SK-N-SH (cell line): Measurements from ENCODE around the gene FLT3LG. TPM values are rescaled to one million over a fixed set of nuclear protein-coding genes. Genes with fewer than 3 reads are reported as not detected.

ENCODE experiments used
- CTCF ChIA-PET: fragments of 300-600, 350-600 bp; formaldehyde crosslinking; extraction: SDS; loops from one replicate; lab custom pipeline; 2021; lab: Yijun Ruan, JAX
- POLR2A ChIA-PET: fragments of 350-600 bp; sonication (Branson Sonifier 250); formaldehyde crosslinking; extraction: SDS; loops from one replicate; lab custom pipeline; 2020; ENCODE audit warnings: antibody characterized with exemption, inconsistent platforms; lab: Yijun Ruan, JAX
- DNase-seq: peaks from one replicate; pipeline ENCODE4 v3.0.0; 2012
- H2AFZ ChIP-seq: fragments of 200-600 bp; sonication (generic); 2 replicates; pipeline ENCODE4 v1.8.1; 2016; ENCODE audit warnings: antibody characterized with exemption, mild to moderate bottlenecking, low read depth
- H3F3A ChIP-seq: fragments of 200-600 bp; sonication (generic); replicated peaks from 2 replicates; pipeline ENCODE3; 2016; ENCODE audit warnings: antibody characterized with exemption, mild to moderate bottlenecking; ENCODE audit not compliant: insufficient read depth
- H3K27ac ChIP-seq, 2 experiments: fragments of 200-500 bp in 1 of 2; fragments of 200-600 bp in 1 of 2; sonication (Bioruptor generic) in 1 of 2; sonication (generic), shearing (Covaris generic) in 1 of 2; 2 replicates each; pipeline versions ENCODE4 v1.5.1 to v1.6.1; 2014 to 2016; ENCODE audit warnings: low read depth in 2 of 2, inconsistent platforms in 1 of 2, low read length in 1 of 2, mild to moderate bottlenecking in 1 of 2, mixed read lengths in 1 of 2
- H3K27me3 ChIP-seq: fragments of 200-600 bp; sonication (generic), shearing (Covaris generic); 2 replicates; pipeline ENCODE4 v1.6.1; 2016; ENCODE audit warnings: mixed run types; ENCODE audit not compliant: insufficient read depth
- H3K36me3 ChIP-seq, 2 experiments: fragments of 200-500 bp in 1 of 2; fragments of 200-600 bp in 1 of 2; sonication (Bioruptor generic) in 1 of 2; sonication (generic) in 1 of 2; replicated peaks in 1 of 2; 2 replicates each; pipeline versions ENCODE3 to v1.5.1; 2014 to 2016; ENCODE audit warnings: low read length in 1 of 2, mild to moderate bottlenecking in 1 of 2; ENCODE audit not compliant: insufficient read depth in 2 of 2, control insufficient read depth in 1 of 2
- H3K4me1 ChIP-seq, 2 experiments: fragments of 200-500 bp in 1 of 2; fragments of 200-600 bp in 1 of 2; sonication (Bioruptor generic) in 1 of 2; sonication (generic), shearing (Covaris generic) in 1 of 2; 2 replicates each; pipeline versions ENCODE4 v1.5.1 to v1.6.1; 2014 to 2016; ENCODE audit warnings: low read depth in 1 of 2, low read length in 1 of 2, mixed run types in 1 of 2; ENCODE audit not compliant: insufficient read depth in 2 of 2, control insufficient read depth in 1 of 2
- H3K4me2 ChIP-seq: fragments of 200-600 bp; sonication (generic), shearing (Covaris generic); 2 replicates; pipeline ENCODE4 v1.6.1; 2017; ENCODE audit warnings: mixed run types
- H3K4me3 ChIP-seq, 2 experiments: fragments of 200-500 bp in 1 of 2; fragments of 200-600 bp in 1 of 2; sonication (Bioruptor generic) in 1 of 2; sonication (generic), shearing (Covaris generic) in 1 of 2; 2 replicates each; pipeline versions ENCODE4 v1.5.1 to v1.8.1; 2014 to 2016; ENCODE audit warnings: low read depth in 2 of 2, inconsistent platforms in 1 of 2, low read length in 1 of 2, mild to moderate bottlenecking in 1 of 2, mixed read lengths in 1 of 2, moderate library complexity in 1 of 2
- H3K79me2 ChIP-seq: fragments of 200-600 bp; sonication (generic); 2 replicates; pipeline ENCODE4 v1.8.1; 2017; ENCODE audit warnings: mild to moderate bottlenecking; ENCODE audit not compliant: insufficient read depth
- H3K9ac ChIP-seq: fragments of 200-600 bp; sonication (generic); 2 replicates; pipeline ENCODE4 v1.6.1; 2017; ENCODE audit warnings: mixed run types
- H3K9me2 ChIP-seq: fragments of 200-600 bp; sonication (generic); 2 replicates; pipeline ENCODE4 v1.6.1; 2017; ENCODE audit warnings: mixed run types
- H3K9me3 ChIP-seq: fragments of 200-600 bp; sonication (generic); 2 replicates; pipeline ENCODE4 v1.6.1; 2017; ENCODE audit warnings: mixed run types, mild to moderate bottlenecking, moderate library complexity
- H4K20me1 ChIP-seq: fragments of 200-600 bp; sonication (generic); 2 replicates; pipeline ENCODE4 v1.6.1; 2017; ENCODE audit warnings: mild to moderate bottlenecking, mixed run types; ENCODE audit not compliant: insufficient read depth
- CTCF ChIP-seq: fragments of 200-600 bp; sonication (generic); IDR thresholded peaks from 2 replicates; pipeline ENCODE4 v1.6.1; 2017; ENCODE audit warnings: antibody characterized with exemption, mild to moderate bottlenecking, moderate library complexity
- ELF1 ChIP-seq: IDR thresholded peaks from 2 replicates; pipeline ENCODE4 v1.4.0; 2012
- EZH2phosphoT487 ChIP-seq: fragments of 200-600 bp; sonication (generic); IDR thresholded peaks from 2 replicates; pipeline ENCODE4 v1.6.1; 2017; ENCODE audit warnings: low read depth, mixed run types, mild to moderate bottlenecking, antibody characterized with exemption, moderate library complexity, borderline replicate concordance
- FOSL2 ChIP-seq: IDR thresholded peaks from 2 replicates; pipeline ENCODE4 v1.4.0; 2012; ENCODE audit warnings: low read depth, mild to moderate bottlenecking, moderate library complexity, borderline replicate concordance
- FOXJ3 ChIP-seq: sonication (generic); formaldehyde crosslinking; IDR thresholded peaks from 2 replicates; pipeline ENCODE4 v1.5.1; 2020; ENCODE audit warnings: mild to moderate bottlenecking, missing genetic modification reagents
- FOXM1 ChIP-seq: IDR thresholded peaks from 2 replicates; pipeline ENCODE4 v1.4.0; 2012; ENCODE audit warnings: low read depth, mild to moderate bottlenecking
- GABPA ChIP-seq: IDR thresholded peaks from 2 replicates; pipeline ENCODE4 v1.4.0; 2012; ENCODE audit warnings: low read depth, mild to moderate bottlenecking
- JUND ChIP-seq: IDR thresholded peaks from 2 replicates; pipeline ENCODE4 v1.4.0; 2012
- MEF2A ChIP-seq: IDR thresholded peaks from 2 replicates; pipeline ENCODE4 v1.4.0; 2012; ENCODE audit warnings: low read depth, borderline replicate concordance
- NRF1 ChIP-seq: IDR thresholded peaks from 2 replicates; pipeline ENCODE4 v1.6.1; 2012; ENCODE audit warnings: low read depth, mild to moderate bottlenecking, low read length
- RAD21 ChIP-seq: IDR thresholded peaks from 2 replicates; pipeline ENCODE4 v1.6.1; 2012; ENCODE audit warnings: mild to moderate bottlenecking, low read length
- SIN3A ChIP-seq: IDR thresholded peaks from 2 replicates; pipeline ENCODE4 v1.6.1; 2012; ENCODE audit warnings: low read depth, mild to moderate bottlenecking, low read length, moderate library complexity, borderline replicate concordance
- SMC3 ChIP-seq: IDR thresholded peaks from 2 replicates; pipeline ENCODE4 v1.6.1; 2012; ENCODE audit warnings: low read depth, low read length, improper control_type of control experiment
- TCF12 ChIP-seq: IDR thresholded peaks from 2 replicates; pipeline ENCODE4 v1.4.0; 2012
- USF1 ChIP-seq: IDR thresholded peaks from 2 replicates; pipeline ENCODE4 v1.4.0; 2012; ENCODE audit warnings: low read depth, borderline replicate concordance
- YY1 ChIP-seq: IDR thresholded peaks from 2 replicates; pipeline ENCODE4 v1.4.0; 2012; ENCODE audit warnings: low read depth, mild to moderate bottlenecking
- ZBTB33 ChIP-seq: IDR thresholded peaks from 2 replicates; pipeline ENCODE4 v1.4.0; 2012; ENCODE audit warnings: low read depth, borderline replicate concordance
- WGBS: methylation state at CpG from one replicate; pipeline ENCODE4 v1.1.6; 2017; ENCODE audit warnings: low lambda C conversion rate; 5-methylcytosine and 5-hydroxymethylcytosine counted together
- polyA plus RNA-seq, 3 experiments: library from polyadenylated mRNA; depleted of rRNA; stranded (reverse); fragments of >200 nt; gene quantifications; 2 replicates each; pipeline ENCODE4 v1.2.3, GENCODE V29; 2012
- TF ChIP-seq, protein P1 (sequence below): fragments of 150-350 bp; IDR thresholded peaks from 2 replicates; pipeline ENCODE4 v1.6.1; 2016; ENCODE audit warnings: mild to moderate bottlenecking, low read depth, low read length
- TF ChIP-seq, protein P2 (sequence below): IDR thresholded peaks from 2 replicates; pipeline ENCODE4; 2012

FLT3LG gene
- polyA plus RNA-seq, 1 of the 3 experiments (the other 2 are of a cell fraction): 6.4 TPM

DNA sequence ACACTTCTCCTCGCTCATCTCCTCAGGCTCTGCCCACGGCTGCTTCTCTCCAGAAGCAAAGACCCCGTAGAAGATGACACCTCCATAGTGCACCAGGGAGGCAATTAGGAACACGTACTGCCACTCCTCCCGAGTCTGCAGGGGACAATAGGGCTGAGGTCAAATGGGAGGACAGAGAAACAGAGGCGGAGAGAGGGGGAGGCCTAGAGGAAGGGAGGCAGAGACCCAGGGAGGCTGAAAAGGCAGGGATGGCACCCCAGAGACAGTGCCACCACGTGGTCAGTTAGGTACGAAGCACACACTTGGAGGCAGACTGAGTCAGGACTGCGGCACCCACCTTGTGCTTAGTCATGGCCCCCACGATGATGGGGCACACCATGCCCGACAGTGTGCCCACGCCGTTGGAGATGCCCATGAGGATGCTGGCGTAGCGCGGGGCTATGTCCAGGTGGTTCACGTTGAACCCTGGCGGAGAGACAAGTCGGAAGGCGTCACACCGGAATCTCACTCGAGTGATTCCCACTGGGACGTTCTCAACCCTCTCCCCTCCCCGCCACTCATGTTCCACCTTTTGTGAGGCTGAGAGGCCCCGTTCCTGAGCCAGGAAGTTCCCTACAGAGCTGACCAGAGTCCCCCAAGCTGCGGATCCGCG, 43.2 kb upstream of the FLT3LG start (continued):
- TF ChIP-seq CTCF: peak; percentile 54
- TF ChIP-seq NRF1: no peak
- TF ChIP-seq USF1: no peak
- no peak for TF ChIP-seq YY1
- no peak for TF ChIP-seq FOXM1
- no peak for TF ChIP-seq MEF2A
- TF ChIP-seq, protein P1, sequence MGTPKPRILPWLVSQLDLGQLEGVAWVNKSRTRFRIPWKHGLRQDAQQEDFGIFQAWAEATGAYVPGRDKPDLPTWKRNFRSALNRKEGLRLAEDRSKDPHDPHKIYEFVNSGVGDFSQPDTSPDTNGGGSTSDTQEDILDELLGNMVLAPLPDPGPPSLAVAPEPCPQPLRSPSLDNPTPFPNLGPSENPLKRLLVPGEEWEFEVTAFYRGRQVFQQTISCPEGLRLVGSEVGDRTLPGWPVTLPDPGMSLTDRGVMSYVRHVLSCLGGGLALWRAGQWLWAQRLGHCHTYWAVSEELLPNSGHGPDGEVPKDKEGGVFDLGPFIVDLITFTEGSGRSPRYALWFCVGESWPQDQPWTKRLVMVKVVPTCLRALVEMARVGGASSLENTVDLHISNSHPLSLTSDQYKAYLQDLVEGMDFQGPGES: no peak
- TF ChIP-seq ZBTB33: no peak
- no peak for TF ChIP-seq TCF12
- no peak for TF ChIP-seq SIN3A
- no peak for TF ChIP-seq ELF1

GRCh38 chr19:49431330-49431749, 42.7 kb upstream of the FLT3LG start:
- H3K79me2 ChIP-seq: no peaks in the 10 kb centered on the region
- POLR2A ChIA-PET: no interaction called here
- TF ChIP-seq FOSL2 (no peak), FOXM1 (no peak), MEF2A (no peak), ELF1 (no peak), EZH2phosphoT487 (no peak), USF1 (no peak), RAD21 (no peak), JUND (no peak), YY1 (no peak), FOXJ3 (CRISPR knock-in tag) (no peak), SMC3 (no peak), TCF12 (no peak), GABPA (no peak)
- TF ChIP-seq, protein P2, sequence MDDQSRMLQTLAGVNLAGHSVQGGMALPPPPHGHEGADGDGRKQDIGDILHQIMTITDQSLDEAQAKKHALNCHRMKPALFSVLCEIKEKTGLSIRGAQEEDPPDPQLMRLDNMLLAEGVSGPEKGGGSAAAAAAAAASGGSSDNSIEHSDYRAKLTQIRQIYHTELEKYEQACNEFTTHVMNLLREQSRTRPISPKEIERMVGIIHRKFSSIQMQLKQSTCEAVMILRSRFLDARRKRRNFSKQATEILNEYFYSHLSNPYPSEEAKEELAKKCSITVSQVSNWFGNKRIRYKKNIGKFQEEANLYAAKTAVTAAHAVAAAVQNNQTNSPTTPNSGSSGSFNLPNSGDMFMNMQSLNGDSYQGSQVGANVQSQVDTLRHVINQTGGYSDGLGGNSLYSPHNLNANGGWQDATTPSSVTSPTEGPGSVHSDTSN: no peak
- TF ChIP-seq, protein P1: no peak
- H3K4me3 ChIP-seq: no peak overlapping the region
- H3F3A ChIP-seq: peaks cover 9% of the 10 kb centered on the region
- CTCF ChIA-PET: interaction anchor here (0.7 to 1.3 kb wide), 3 partner anchors 10 to 334 kb away, joined by 3 to 11 read pairs (median 3); no protein-coding TSS in a partner anchor
- H3K9ac ChIP-seq: no peak overlapping the region
- H3K9me3 ChIP-seq: no peaks in the 10 kb centered on the region
- H3K27ac ChIP-seq: no peak overlapping the region
- H3K4me1 ChIP-seq: peaks cover 0 to 6% of the 10 kb centered on the region in 2 experiments; a peak in 1 of 4 replicates
- no peaks in the 10 kb centered on the region for H4K20me1 ChIP-seq
- WGBS: 37% methylated on average over 24 of the region's 29 CpGs
- peaks cover 95% of the 10 kb centered on the region for H3K27me3 ChIP-seq
- no peak overlapping the region for H2AFZ ChIP-seq
- H3K4me2 ChIP-seq: no peak overlapping the region
- H3K36me3 ChIP-seq: no peaks in the 10 kb centered on the region
- DNase-seq: peak; percentile 80
- H3K9me2 ChIP-seq: no peaks in the 10 kb centered on the region
